K562 (cell line): ENCODE data around the gene NYNRIN. TPM values are rescaled to one million over a fixed set of nuclear protein-coding genes. Genes with fewer than 3 reads are reported as not detected.

Experiments used
- ARID1B ChIP-seq: fragments of 450-650 bp; IDR thresholded peaks from 2 replicates; pipeline ENCODE4 v1.6.1; 2016; ENCODE audit warnings: antibody characterized with exemption, mild to moderate bottlenecking, inconsistent platforms
- EHMT2 ChIP-seq: fragments of 450-650 bp; IDR thresholded peaks from 2 replicates; pipeline ENCODE4 v1.6.1; 2018; ENCODE audit warnings: antibody characterized with exemption
- ERF ChIP-seq: fragments of 450-650 bp; formaldehyde crosslinking; IDR thresholded peaks from 2 replicates; pipeline ENCODE4 v1.4.0; 2020; ENCODE audit warnings: mild to moderate bottlenecking, mixed read lengths
- HNRNPL ChIP-seq: fragments of 200-400 bp; formaldehyde crosslinking; IDR thresholded peaks from 2 replicates; pipeline ENCODE4 v1.6.1; 2017; ENCODE audit warnings: low read depth, mild to moderate bottlenecking, low read length
- HNRNPUL1 ChIP-seq: fragments of 200-400 bp; formaldehyde crosslinking; IDR thresholded peaks from 2 replicates; pipeline ENCODE4 v1.6.1; 2017; ENCODE audit warnings: low read length
- ILK ChIP-seq: fragments of 450-650 bp; IDR thresholded peaks from 2 replicates; pipeline ENCODE4 v1.6.1; 2016; ENCODE audit warnings: missing genetic modification characterization, low read depth, mild to moderate bottlenecking, missing compliant biosample characterization, moderate library complexity, borderline replicate concordance
- NCOA2 ChIP-seq, 2 experiments: fragments of 450-650 bp; IDR thresholded peaks; 2 replicates each; pipeline ENCODE4 v1.6.1; 2018; ENCODE audit warnings: mild to moderate bottlenecking in 2 of 2, moderate library complexity in 1 of 2; ENCODE audit not compliant: partially characterized antibody in 2 of 2
- PML ChIP-seq: IDR thresholded peaks from 2 replicates; pipeline ENCODE4 v1.6.1; 2012; ENCODE audit warnings: low read length, inconsistent platforms
- PTTG1 ChIP-seq: fragments of 450-650 bp; IDR thresholded peaks from 2 replicates; pipeline ENCODE4 v1.6.1; 2016; ENCODE audit warnings: low read depth, mild to moderate bottlenecking, missing genetic modification characterization, missing compliant biosample characterization
- RBM25 ChIP-seq: fragments of 200-400 bp; formaldehyde crosslinking; IDR thresholded peaks from 2 replicates; pipeline ENCODE4 v1.6.1; 2018; ENCODE audit warnings: low read length, low read depth, moderate library complexity; ENCODE audit not compliant: severe bottlenecking
- RFX7 ChIP-seq: fragments of 250-450 bp; sonication (Bioruptor Pico); IDR thresholded peaks from 2 replicates; pipeline ENCODE4 v1.5.1; 2021; ENCODE audit warnings: mild to moderate bottlenecking
- SAFB ChIP-seq: fragments of 200-400 bp; formaldehyde crosslinking; IDR thresholded peaks from 2 replicates; pipeline ENCODE4 v1.6.1; 2017; ENCODE audit warnings: low read depth, low read length, borderline replicate concordance
- SMARCE1 ChIP-seq: fragments of 450-650 bp; IDR thresholded peaks from 2 replicates; pipeline ENCODE4 v1.7.1; 2016; ENCODE audit warnings: mild to moderate bottlenecking
- SUPT5H ChIP-seq: fragments of 450-650 bp; IDR thresholded peaks from 2 replicates; pipeline ENCODE4 v1.6.1; 2016
- TBP ChIP-seq: optimal IDR thresholded peaks from 2 replicates; pipeline ENCODE3; 2011; ENCODE audit warnings: low read depth, low read length, improper control_type of control experiment
- ZNF232 ChIP-seq: sonication (generic); formaldehyde crosslinking; IDR thresholded peaks from 2 replicates; pipeline ENCODE4 v1.8.0; 2022; ENCODE audit warnings: mild to moderate bottlenecking, missing genetic modification reagents
- ZNF695 ChIP-seq: fragments of 450-650 bp; formaldehyde crosslinking; IDR thresholded peaks from 2 replicates; pipeline ENCODE4 v1.4.0; 2020; ENCODE audit warnings: mild to moderate bottlenecking, moderate library complexity
- ZZZ3 ChIP-seq: fragments of 450-650 bp; IDR thresholded peaks from 2 replicates; pipeline ENCODE4 v1.6.1; 2016; ENCODE audit warnings: antibody characterized with exemption, mild to moderate bottlenecking, moderate library complexity
- polyA plus RNA-seq, 8 experiments: library from polyadenylated mRNA; depleted of rRNA in 4 of 8; stranded (reverse) in 5 of 8; unstranded in 3 of 8; fragments of >200 nt; fragmentation: Nextera tagmentation in 2 of 8; fragmentation: Illumina TruSeq in 1 of 8; extraction: Ambion mirVana in 2 of 8; extraction: Trizol in 1 of 8; gene quantifications; 2 replicates each; pipeline versions ENCODE4 v1.2.1 to v1.2.3, GENCODE V29; 2011 to 2014; ENCODE audit warnings: inconsistent platforms in 1 of 8, missing spikeins in 1 of 8
- total RNA-seq, 7 experiments: library from RNA; depleted of rRNA in 6 of 7; stranded (reverse); fragments of >200 nt in 6 of 7; fragmentation: Illumina TruSeq in 2 of 7; extraction: Trizol in 2 of 7; gene quantifications; 2 replicates each; pipeline versions ENCODE4 v1.2.1 to v1.2.3, GENCODE V29; 2011 to 2021; ENCODE audit warnings: low replicate concordance in 1 of 7
- TF ChIP-seq, protein P1 (sequence below): fragments of 200-800 bp; sonication (Bioruptor generic); IDR thresholded peaks from 2 replicates; pipeline ENCODE4 v1.6.1; 2017; ENCODE audit warnings: missing genetic modification characterization, missing compliant biosample characterization
- TF ChIP-seq, protein P2 (sequence below): fragments of 450-650 bp; IDR thresholded peaks from 2 replicates; pipeline ENCODE4 v1.6.1; 2017; ENCODE audit warnings: antibody characterized with exemption, mild to moderate bottlenecking

NYNRIN gene
- total and polyA plus RNA-seq, 9 of the 15 experiments (the other 6 are each of a cell fraction or from before 2014, with no cell fraction given) = 0.04 to 1.2 (median 0.28) TPM

DNA sequence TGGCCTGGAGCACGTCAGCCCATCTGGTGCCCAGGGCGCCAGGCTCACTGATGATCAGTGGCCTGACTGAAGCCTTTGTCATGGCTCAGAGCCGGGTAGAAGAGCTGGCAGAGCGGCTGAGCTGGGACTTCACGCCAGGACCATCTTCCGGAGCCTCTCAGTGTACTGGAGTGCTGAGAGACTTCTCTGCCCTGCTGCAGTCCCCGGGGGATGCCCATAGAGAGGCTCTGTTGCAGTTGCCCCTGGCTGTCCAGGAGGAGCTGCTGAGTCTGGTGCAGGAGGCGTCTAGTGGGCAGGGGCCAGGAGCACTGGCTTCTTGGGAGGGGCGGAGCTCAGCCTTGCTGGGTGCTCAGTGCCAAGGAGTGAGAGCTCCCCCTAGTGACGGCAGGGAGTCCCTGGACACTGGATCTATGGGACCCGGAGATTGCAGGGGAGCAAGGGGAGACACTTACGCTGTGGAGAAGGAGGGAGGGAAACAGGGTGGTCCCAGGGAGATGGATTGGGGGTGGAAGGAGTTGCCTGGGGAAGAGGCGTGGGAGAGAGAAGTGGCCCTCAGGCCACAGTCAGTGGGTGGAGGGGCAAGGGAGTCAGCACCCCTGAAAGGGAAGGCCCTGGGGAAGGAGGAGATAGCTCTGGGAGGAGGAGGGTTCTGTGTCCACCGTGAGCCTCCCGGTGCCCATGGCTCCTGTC is 32.9 kb downstream of the NYNRIN start (continued):
- TF ChIP-seq ILK (no peak), NCOA2 (IDR thresholded peaks at IDR 0.05; ENCODE audit: partially characterized antibody in 2 of 2) (no peak), SAFB (no peak), HNRNPL (no peak), ZNF695 (no peak), RFX7 (no peak), SMARCE1 (no peak), SUPT5H (peak; percentile 39; the same call in 1 of the 2 replicates), PTTG1 (no peak), ZZZ3 (no peak), RBM25 (no peak), ARID1B (no peak), PML (no peak), EHMT2 (no peak), HNRNPUL1 (no peak), ZNF232 (no peak), TBP (no peak), ERF (no peak)
- TF ChIP-seq, protein P1, sequence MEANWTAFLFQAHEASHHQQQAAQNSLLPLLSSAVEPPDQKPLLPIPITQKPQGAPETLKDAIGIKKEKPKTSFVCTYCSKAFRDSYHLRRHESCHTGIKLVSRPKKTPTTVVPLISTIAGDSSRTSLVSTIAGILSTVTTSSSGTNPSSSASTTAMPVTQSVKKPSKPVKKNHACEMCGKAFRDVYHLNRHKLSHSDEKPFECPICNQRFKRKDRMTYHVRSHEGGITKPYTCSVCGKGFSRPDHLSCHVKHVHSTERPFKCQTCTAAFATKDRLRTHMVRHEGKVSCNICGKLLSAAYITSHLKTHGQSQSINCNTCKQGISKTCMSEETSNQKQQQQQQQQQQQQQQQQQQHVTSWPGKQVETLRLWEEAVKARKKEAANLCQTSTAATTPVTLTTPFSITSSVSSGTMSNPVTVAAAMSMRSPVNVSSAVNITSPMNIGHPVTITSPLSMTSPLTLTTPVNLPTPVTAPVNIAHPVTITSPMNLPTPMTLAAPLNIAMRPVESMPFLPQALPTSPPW (CRISPR knock-in tag) = no peak
- TF ChIP-seq, protein P2, sequence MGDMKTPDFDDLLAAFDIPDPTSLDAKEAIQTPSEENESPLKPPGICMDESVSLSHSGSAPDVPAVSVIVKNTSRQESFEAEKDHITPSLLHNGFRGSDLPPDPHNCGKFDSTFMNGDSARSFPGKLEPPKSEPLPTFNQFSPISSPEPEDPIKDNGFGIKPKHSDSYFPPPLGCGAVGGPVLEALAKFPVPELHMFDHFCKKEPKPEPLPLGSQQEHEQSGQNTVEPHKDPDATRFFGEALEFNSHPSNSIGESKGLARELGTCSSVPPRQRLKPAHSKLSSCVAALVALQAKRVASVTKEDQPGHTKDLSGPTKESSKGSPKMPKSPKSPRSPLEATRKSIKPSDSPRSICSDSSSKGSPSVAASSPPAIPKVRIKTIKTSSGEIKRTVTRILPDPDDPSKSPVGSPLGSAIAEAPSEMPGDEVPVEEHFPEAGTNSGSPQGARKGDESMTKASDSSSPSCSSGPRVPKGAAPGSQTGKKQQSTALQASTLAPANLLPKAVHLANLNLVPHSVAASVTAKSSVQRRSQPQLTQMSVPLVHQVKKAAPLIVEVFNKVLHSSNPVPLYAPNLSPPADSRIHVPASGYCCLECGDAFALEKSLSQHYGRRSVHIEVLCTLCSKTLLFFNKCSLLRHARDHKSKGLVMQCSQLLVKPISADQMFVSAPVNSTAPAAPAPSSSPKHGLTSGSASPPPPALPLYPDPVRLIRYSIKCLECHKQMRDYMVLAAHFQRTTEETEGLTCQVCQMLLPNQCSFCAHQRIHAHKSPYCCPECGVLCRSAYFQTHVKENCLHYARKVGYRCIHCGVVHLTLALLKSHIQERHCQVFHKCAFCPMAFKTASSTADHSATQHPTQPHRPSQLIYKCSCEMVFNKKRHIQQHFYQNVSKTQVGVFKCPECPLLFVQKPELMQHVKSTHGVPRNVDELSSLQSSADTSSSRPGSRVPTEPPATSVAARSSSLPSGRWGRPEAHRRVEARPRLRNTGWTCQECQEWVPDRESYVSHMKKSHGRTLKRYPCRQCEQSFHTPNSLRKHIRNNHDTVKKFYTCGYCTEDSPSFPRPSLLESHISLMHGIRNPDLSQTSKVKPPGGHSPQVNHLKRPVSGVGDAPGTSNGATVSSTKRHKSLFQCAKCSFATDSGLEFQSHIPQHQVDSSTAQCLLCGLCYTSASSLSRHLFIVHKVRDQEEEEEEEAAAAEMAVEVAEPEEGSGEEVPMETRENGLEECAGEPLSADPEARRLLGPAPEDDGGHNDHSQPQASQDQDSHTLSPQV = no peak
